Sigmoid colon (tissue), 7 donors: ENCODE data around the gene ARHGAP28. TPM values are rescaled to one million over a fixed set of nuclear protein-coding genes. Genes with fewer than 3 reads are reported as not detected.

ENCODE experiments used
- DNase-seq: peaks from one replicate; pipeline ENCODE4 v3.0.0-alpha.2; 2019
- H3K27ac ChIP-seq, 4 donors: fragments of 200-600 bp; sonication (generic); one replicate each; pipeline ENCODE4 v1.5.1; 2016 to 2019; ENCODE audit warnings: mild to moderate bottlenecking in 1 of 4
- H3K27me3 ChIP-seq, 3 donors: fragments of 200-600 bp; sonication (generic); one replicate each; pipeline ENCODE4 v1.5.1; 2019; ENCODE audit warnings: mild to moderate bottlenecking in 1 of 3
- H3K36me3 ChIP-seq, 4 donors: fragments of 200-600 bp; sonication (generic); one replicate each; pipeline ENCODE4 v1.5.1; 2016 to 2019
- H3K4me1 ChIP-seq, 4 donors: fragments of 200-600 bp; sonication (generic); one replicate each; pipeline ENCODE4 v1.5.1; 2017 to 2019
- H3K4me3 ChIP-seq, 4 donors: fragments of 200-600 bp; sonication (generic); one replicate each; pipeline ENCODE4 v1.5.1; 2017 to 2019; ENCODE audit warnings: mild to moderate bottlenecking in 2 of 4, moderate library complexity in 1 of 4
- H3K9me3 ChIP-seq, 4 donors: fragments of 200-600 bp in 3 of 4; sonication (generic) in 3 of 4; one replicate each; pipeline versions ENCODE4 v1.5.1 to v1.6.1; 2013 to 2019
- EP300 ChIP-seq, 4 donors: sonication (generic); formaldehyde crosslinking; IDR thresholded peaks; one replicate each; pipeline ENCODE4 v1.6.1; 2017; ENCODE audit warnings: antibody characterized with exemption in 4 of 4
- POLR2A ChIP-seq, 2 donors: fragments of 450-650 bp; IDR thresholded peaks; one replicate each; pipeline ENCODE4 v1.6.1; 2016; ENCODE audit warnings: antibody characterized with exemption in 2 of 2, mild to moderate bottlenecking in 2 of 2, moderate library complexity in 2 of 2
- POLR2AphosphoS5 ChIP-seq, 4 donors: sonication (generic); formaldehyde crosslinking; IDR thresholded peaks; one replicate each; pipeline ENCODE4 v1.6.1; 2017; ENCODE audit warnings: antibody characterized with exemption in 4 of 4
- WGBS, 2 donors: extraction: QIAGEN DNeasy Blood & Tissue Kit; methylation state at CpG; one replicate each; pipeline ENCODE4 v1.1.7; 2013; 5-methylcytosine and 5-hydroxymethylcytosine counted together
- intact Hi-C: fragments of 100-400 bp; cut with DNase I; formaldehyde crosslinking; loops from one replicate; pipeline ENCODE4 v1.15.1; 2023
- polyA plus RNA-seq, 3 donors: library from polyadenylated mRNA; stranded (reverse); fragments of 200-250 nt; gene quantifications; one replicate each; pipeline ENCODE4 v1.2.3, GENCODE V29; 2013
- total RNA-seq, 4 donors: library from RNA; depleted of rRNA; stranded (reverse); fragments of >200 nt; gene quantifications; one replicate each; pipeline ENCODE4 v1.1.0, GENCODE V29; 2016
- TF ChIP-seq, protein P1 (sequence below), 4 experiments: fragments of 450-650 bp in 3 of 4; fragments of 200-600 bp in 1 of 4; IDR thresholded peaks; one replicate each; pipeline ENCODE4 v1.5.1; 2016 to 2019; ENCODE audit warnings: antibody characterized with exemption in 4 of 4, mild to moderate bottlenecking in 3 of 4, moderate library complexity in 2 of 4
- donor health status: healthy with polysubstance abuse.
- donor health status: Bipolar disorder and iron deficiency.
- donor health status: healthy.

ARHGAP28 gene
- total and polyA plus RNA-seq, 7 donors, result 0.23 to 13.2 (median 4.3) TPM

DNA sequence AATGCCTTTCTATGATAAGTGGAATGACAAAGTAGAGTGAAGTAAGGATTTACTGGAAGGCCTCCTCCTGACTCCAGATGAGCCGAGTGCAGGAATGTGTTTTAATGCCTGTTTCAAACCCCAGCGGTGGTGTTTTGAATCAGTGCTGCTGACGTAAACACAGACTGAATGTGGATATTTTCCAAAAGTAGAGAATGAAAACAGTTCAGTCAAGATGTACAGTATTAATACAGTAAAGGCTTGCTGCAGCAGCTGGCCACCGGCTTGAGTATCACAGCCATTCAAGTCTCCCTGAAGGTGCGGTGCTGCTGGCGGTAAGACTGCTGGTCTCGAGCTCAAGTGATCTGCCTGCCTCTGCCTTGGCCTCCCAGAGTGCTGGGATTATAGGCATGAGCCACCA is 46.7 kb downstream of the ARHGAP28 start:
- Histone ChIP-seq H3K4me3 (no peak overlapping the region), H3K9me3 (no peaks in the 10 kb centered on the region), H3K4me1 (peaks cover 0 to 21% (median 18%) of the 10 kb centered on the region in 4 donors), H3K27ac (peak overlapping the region in 3 of 4 donors; percentile 63 to 81 (median 77)), H3K27me3 (no peaks in the 10 kb centered on the region), H3K36me3 (no peaks in the 10 kb centered on the region)
- TF ChIP-seq EP300 (IDR thresholded peaks at IDR 0.05), result no peak
- TF ChIP-seq POLR2AphosphoS5 (IDR thresholded peaks at IDR 0.05), result peak in 1 of 4 donors; percentile 37
- WGBS, 2 donors, result 67 to 72% methylated on average over 7 of the region's 7 CpGs
- no peak for DNase-seq
- intact Hi-C loops, result no loop called here

DNA sequence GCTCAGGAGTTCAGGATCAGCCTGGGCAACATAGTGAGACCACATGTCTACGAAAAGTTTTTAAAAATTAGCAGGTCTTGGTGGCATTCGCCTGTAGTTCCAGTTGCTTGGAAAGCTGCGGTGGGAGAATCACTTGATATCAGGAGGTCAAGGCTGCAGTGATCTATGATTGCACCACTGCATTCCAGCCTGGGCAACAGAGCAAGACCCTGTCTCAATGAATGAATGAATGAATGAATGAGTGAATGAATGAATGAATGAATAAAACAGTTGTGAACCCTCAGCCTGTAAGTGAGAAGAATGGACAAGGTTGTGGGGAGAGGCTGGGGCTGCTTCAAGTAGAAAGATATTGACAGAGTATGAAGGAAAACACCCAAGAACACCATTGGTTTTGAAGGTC is 48.0 kb downstream of the ARHGAP28 start:
- 90 to 93% methylated on average over 3 of the region's 3 CpGs for WGBS, 2 donors
- no peaks in the 10 kb centered on the region for H3K9me3 ChIP-seq
- intact Hi-C loops, result no loop called here
- no peak for DNase-seq
- TF ChIP-seq, protein P1, sequence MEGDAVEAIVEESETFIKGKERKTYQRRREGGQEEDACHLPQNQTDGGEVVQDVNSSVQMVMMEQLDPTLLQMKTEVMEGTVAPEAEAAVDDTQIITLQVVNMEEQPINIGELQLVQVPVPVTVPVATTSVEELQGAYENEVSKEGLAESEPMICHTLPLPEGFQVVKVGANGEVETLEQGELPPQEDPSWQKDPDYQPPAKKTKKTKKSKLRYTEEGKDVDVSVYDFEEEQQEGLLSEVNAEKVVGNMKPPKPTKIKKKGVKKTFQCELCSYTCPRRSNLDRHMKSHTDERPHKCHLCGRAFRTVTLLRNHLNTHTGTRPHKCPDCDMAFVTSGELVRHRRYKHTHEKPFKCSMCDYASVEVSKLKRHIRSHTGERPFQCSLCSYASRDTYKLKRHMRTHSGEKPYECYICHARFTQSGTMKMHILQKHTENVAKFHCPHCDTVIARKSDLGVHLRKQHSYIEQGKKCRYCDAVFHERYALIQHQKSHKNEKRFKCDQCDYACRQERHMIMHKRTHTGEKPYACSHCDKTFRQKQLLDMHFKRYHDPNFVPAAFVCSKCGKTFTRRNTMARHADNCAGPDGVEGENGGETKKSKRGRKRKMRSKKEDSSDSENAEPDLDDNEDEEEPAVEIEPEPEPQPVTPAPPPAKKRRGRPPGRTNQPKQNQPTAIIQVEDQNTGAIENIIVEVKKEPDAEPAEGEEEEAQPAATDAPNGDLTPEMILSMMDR (IDR thresholded peaks at IDR 0.05), result no peak
- TF ChIP-seq POLR2A (IDR thresholded peaks at IDR 0.05), result no peak
- no peak for TF ChIP-seq EP300 (IDR thresholded peaks at IDR 0.05)
- TF ChIP-seq POLR2AphosphoS5 (IDR thresholded peaks at IDR 0.05), result no peak
- no peaks in the 10 kb centered on the region for H3K27me3 ChIP-seq
- no peaks in the 10 kb centered on the region for H3K36me3 ChIP-seq
- H3K4me1 ChIP-seq, result peaks cover 0 to 33% (median 28%) of the 10 kb centered on the region in 4 donors
- peak overlapping the region in 2 of 4 donors; percentile 77 to 81 for H3K27ac ChIP-seq
- no peak overlapping the region for H3K4me3 ChIP-seq

DNA sequence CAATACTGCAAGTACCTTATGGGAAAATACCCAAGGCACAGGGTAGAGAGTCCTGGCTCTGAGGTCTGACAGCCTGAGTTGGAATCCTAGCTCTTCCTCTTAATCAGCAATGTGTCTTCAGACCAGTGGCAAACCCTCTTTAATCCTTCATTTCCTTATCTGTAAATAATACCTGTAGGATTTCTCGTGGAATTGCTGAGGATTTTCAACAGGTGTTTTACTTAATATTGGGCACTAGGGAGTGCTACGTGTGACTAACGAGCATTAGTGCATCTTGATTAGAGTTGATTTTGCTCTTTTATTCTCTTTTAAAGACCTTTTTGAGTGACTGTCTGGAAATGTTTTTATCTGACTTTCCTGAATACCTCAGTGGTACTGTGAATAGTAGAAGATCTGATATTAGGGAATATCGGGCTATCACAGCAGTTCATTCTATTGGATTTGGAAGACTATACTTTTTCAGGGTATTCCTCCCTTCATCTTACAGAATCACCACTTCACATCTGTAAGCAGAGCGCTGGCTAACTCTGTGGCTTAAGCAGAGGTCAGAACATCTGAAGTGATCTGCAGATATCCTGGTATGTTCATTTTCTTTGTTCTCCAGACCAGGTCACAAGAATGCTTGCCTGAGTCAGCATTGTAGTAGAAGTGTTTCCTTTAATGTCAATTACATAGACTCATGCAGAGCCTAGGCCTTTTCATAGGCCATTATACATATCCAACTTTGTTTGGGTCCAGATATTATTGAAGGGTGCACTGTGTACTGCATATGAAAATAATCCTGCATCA is 49.1 kb downstream of the ARHGAP28 start:
- Histone ChIP-seq H3K4me3 (no peak overlapping the region), H3K27me3 (no peaks in the 10 kb centered on the region), H3K9me3 (no peaks in the 10 kb centered on the region), H3K36me3 (no peaks in the 10 kb centered on the region), H3K4me1 (peaks cover 0 to 32% (median 28%) of the 10 kb centered on the region in 4 donors), H3K27ac (no peak overlapping the region)
- 81 to 87% methylated on average over 5 of the region's 5 CpGs for WGBS, 2 donors
- no peak for TF ChIP-seq POLR2AphosphoS5 (IDR thresholded peaks at IDR 0.05)
- TF ChIP-seq, protein P1 (IDR thresholded peaks at IDR 0.05), result no peak
- no peak for TF ChIP-seq EP300 (IDR thresholded peaks at IDR 0.05)
- no peak for TF ChIP-seq POLR2A (IDR thresholded peaks at IDR 0.05)
- intact Hi-C loops, result no loop called here
- DNase-seq, result no peak

GRCh38 chr18:6781142-6781714 is 51.7 kb downstream of the ARHGAP28 start:
- Histone ChIP-seq H3K9me3 (no peaks in the 10 kb centered on the region), H3K4me3 (no peak overlapping the region), H3K36me3 (no peaks in the 10 kb centered on the region), H3K4me1 (peaks cover 0 to 41% (median 26%) of the 10 kb centered on the region in 4 donors), H3K27me3 (no peaks in the 10 kb centered on the region), H3K27ac (peak overlapping the region in 3 of 4 donors; percentile 15 to 46 (median 31))
- DNase-seq, result no peak
- WGBS, 2 donors, result 34 to 35% methylated on average over 7 of the region's 7 CpGs
- TF ChIP-seq POLR2A (IDR thresholded peaks at IDR 0.05) (no peak), EP300 (IDR thresholded peaks at IDR 0.05) (no peak), POLR2AphosphoS5 (IDR thresholded peaks at IDR 0.05) (no peak)
- TF ChIP-seq, protein P1 (IDR thresholded peaks at IDR 0.05), result no peak
- intact Hi-C loops, result no loop called here

DNA sequence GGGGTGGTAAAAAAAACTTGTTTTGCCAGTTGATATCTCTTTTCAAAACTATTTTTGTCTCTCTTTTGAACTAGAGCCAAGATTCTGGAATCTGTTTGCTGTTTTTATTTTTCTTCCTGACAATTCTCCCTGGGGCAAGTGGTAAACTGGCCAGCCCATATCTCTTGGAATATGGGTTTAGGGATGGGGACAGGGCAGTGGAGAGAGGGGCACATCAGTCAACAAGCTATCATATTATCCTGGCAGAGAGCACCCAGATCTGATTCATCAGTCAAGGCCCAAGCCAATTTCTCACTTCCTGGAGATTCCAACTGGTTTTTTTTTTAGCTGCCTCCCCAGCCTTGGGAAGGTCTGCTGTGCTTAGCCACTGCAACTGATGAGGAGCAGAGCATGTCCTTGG is 52.3 kb downstream of the ARHGAP28 start:
- intact Hi-C loops, result no loop called here
- no peak overlapping the region for H3K4me3 ChIP-seq
- H3K27ac ChIP-seq, result peak overlapping the region in 3 of 4 donors; percentile 15 to 46 (median 31)
- H3K36me3 ChIP-seq, result no peaks in the 10 kb centered on the region
- no peaks in the 10 kb centered on the region for H3K9me3 ChIP-seq
- no peak for DNase-seq
- peaks cover 0 to 35% (median 23%) of the 10 kb centered on the region in 4 donors for H3K4me1 ChIP-seq
- TF ChIP-seq POLR2A (IDR thresholded peaks at IDR 0.05) (no peak), EP300 (IDR thresholded peaks at IDR 0.05) (no peak)
- H3K27me3 ChIP-seq, result no peaks in the 10 kb centered on the region
